ENCODE results near the gene RBM17. TPM values are rescaled to one million over a fixed set of nuclear protein-coding genes. Genes with fewer than 3 reads are reported as not detected.
"Not testable (repeated sequence)": the region's sequence is repeated elsewhere in the genome, so short reads cannot be mapped to it uniquely, and the experiment has no call there.

The RBM17 gene
- polyA plus RNA-seq, 1 donor, result 104 TPM

DNA sequence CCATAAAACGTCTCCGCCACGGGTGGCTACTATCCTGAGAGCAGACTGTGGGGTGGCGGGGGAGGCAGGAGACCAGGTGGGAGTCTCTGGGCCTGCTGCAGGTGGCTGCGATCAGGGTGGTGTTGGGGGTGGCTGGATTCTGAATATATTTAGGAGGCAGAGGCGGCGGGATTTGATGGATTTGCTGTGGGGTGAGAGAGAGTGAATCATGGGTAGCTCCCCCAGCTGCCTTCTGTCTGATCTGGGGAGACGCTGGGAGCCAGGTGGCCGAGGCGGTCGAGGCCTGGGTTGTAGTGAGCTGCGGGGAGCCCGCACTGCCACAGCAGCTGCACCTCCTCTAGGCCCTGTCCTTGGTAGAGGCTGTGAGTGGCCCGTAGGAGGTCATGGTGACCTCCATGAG, 65.7 kb downstream of the RBM17 start:
- DNase-seq (ENCODE audit: low read depth), result no peak

DNA sequence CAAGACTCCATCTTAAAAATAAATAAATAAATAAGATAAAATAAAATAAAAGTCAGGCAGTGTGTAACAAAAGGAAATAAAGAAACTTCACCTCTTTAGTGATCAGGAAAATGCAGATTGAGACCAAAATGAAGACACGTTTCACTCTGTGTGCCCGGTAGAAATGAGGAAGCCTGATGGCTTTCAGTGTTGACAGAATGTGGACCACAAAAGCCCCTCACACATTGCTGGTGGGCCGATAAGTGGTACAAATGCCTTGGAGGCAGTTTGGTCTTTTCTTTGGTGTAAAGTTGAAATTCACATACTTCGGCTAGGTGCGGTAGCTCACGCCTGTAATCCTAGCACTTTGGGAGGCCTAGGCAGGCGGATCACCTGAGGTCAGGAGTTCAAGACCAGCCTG, 69.4 kb downstream of the RBM17 start:
- DNase-seq (ENCODE audit: low read depth), result no peak

DNA sequence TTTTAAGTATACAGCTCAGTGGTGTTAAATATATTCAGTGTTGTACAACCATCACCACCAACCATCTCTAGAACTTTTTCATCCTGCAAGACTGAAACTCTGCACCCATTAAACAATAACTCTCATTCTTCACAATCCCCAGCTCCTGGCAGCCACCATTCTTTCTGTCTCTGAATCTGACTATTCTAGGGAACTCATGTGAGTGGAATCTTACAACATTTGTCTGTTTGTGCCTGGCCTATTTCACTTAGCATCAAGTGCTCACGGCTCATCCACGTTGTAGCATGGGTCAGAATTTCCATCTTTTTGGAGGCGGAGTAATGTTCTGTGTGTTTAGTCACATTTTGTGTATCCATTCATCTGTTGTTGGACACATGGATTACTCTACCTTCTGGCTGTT, 73.1 kb downstream of the RBM17 start:
- no peak for DNase-seq (ENCODE audit: low read depth)

DNA sequence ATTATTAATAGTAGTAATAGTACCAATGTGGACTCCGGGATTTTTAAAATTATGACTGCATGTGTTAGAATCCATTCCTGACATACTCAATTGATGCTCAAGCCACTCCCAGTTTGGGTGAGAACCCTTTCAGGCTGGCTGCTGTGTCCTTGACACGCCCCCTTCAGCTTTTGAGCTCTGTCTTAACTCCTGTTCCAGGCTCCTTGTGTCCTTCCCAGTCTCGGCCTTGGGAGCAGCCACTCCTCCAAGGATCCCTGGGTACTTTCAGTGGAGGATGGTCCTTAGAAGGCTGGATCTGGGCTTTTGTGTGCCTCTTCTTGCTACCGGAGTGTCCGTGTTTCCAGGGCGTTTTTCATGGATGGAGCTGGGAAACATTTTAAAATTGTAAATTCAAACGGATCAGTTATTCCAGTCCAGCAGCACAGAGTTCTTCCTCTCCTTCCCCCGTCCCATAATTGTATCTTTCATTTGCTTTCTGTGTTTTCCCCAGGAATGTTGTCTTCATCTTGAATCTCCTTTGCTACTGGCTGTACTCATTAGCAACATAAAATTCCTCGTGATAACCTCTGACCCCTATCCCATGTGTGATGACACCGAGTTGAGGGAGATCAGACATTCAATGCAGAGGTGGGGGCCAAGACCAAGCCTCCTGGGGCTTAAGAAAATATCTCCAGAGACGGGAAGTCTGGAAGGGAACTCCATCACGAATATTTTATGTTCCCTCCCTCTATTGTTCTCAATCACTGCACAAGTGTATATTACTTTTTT, 73.9 kb downstream of the RBM17 start:
- no peak for DNase-seq (ENCODE audit: low read depth)

DNA sequence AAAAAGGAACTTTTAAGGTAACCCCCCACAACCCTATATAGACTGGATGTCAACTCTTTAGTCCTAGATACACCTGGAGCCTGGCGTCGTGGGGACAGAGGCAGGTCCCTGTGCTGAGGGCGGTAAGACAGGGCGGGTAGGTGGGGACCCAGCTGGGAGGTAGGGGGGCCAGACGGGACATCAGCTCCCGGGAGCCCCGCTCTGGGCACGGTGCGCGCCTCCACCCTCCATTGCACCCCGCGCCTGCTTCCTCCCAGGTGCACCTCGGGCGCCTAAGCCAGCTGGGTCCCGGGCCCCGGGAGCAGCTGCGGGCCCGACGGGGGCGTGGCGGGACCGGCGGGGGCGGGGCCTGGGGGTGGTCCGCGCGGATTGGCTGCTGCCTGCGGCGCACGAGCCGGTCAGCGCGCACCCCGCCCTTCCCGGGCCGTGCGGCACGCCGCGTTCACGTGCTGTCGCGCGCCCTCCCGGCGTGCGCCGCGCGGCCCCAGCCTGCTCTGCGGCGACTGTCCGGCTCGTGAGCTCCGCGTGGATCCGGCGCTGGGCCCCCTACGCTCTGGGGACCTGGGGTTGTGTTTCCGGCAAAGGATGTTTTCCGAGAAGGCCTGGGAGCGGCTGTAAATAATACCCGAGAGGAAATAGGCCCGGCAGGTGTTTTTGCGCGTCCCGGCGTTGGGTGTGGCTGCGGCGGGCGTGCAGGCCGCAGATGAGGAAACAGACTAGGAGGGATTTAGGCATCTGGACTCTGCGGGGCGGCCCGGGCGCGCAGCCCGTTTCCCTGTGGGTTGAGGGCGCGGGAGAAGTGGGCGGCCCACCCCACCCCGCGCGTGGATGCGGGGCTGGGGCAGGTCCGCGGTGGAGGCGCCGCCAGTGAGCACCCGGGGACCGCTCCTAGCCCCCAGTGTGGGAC, 74.8 kb downstream of the RBM17 start:
- peak; percentile 82 for DNase-seq (ENCODE audit: low read depth)

DNA sequence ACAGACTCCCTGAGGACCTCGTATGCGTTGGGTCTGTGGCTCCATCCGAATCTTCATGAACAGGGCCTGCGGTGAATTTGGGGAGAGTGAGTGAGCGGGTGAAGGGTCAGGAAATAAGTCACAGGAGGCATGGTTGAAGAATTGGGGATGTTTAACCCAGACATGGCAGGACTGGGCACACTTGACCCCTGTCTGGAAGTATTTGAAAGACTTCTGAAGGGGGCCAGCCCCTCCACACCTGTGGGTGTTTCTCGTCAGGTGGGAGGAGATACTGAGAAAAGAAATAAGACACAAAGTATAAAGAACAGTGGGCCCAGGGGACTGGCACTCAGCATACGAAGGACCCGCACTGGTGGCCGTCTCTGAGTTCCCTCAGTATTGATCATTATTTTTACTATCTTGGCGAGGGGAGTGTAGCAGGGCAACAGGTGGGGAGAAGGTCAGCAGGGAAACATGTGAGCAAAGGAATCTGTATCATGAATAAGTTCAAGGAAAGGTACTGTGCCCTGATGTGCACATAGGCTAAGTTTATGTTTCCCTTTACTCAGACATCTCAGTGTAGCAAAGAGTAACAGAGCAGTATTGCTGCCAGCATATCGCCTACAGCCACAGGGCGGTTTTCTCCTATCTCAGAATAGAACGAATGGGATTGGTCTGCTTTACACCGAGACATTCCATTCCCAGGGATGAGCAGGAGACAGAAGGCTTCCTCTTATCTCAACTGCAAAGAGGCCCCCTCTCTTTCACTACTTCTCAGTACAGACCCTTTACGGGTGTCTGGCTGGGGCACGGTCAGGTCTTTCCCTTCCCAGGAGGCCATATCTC, 75.6 kb downstream of the RBM17 start:
- no peak for DNase-seq (ENCODE audit: low read depth)

DNA sequence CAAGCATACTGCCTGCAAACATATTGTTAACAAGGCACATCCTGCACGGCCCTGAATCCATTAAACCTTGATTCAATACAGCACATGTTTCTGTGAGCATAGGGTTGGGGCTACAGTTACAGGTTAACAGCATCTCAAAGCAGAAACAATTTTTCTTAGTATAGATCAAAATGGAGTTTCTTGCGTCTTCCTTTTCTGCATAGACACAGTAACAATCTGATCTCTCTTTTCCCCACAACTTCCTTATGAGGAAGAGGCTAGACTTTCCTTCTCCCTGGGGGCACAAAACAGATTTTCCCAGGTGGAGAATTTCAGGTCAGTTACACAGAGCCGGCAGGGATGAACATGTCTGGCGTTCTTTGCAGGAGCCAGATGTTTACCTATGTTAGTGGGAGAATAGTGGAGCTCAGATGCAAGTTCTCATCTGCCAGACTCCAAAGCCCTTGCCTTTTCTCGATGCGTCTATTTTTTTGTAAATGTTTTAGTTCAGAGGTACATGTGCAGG, 76.4 kb downstream of the RBM17 start:
- DNase-seq (ENCODE audit: low read depth), result no peak

DNA sequence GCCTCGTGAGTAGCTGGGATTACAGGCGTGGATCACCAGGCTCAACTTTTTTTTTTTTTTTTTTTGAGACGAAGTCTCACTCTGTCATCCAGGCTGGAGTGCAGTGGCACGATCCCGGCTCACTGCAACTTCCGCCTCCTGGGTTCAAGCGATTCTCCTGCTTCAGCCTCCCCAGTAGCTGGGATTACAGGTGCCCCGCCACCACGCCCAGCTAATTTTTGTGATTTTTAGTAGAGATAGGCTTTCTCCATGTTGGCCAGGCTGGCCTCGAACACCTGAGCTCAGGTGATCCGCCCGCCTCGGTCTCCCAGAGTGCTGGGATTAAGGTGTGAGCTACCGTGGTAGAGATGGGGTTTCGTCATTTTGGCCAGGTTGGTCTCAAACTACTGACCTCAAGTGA, 77.1 kb downstream of the RBM17 start:
- not testable (repeated sequence) for DNase-seq (ENCODE audit: low read depth)

Other genes starting within 250 kb of the RBM17 start
- gene ANKRD16, start 199.1 kb upstream of the RBM17 start, polyA plus RNA-seq (ENCODE audit: insufficient read length), result 7.3 TPM
- 48.0 TPM for gene FBH1, start 198.8 kb upstream of the RBM17 start, polyA plus RNA-seq (ENCODE audit: insufficient read length)
- 2.2 TPM for gene IL15RA, start 111.5 kb upstream of the RBM17 start, polyA plus RNA-seq (ENCODE audit: insufficient read length)
- gene IL2RA, start 26.7 kb upstream of the RBM17 start, polyA plus RNA-seq (ENCODE audit: insufficient read length), result not detected
- gene PFKFB3, start 113.9 kb downstream of the RBM17 start, polyA plus RNA-seq (ENCODE audit: insufficient read length), result 14.1 TPM